Ovary (tissue), 9 donors: ENCODE data around the gene IGSF21. TPM values are rescaled to one million over a fixed set of nuclear protein-coding genes. Genes with fewer than 3 reads are reported as not detected.

Source experiments
- DNase-seq, 5 donors: peaks; one replicate each; pipeline ENCODE4 v3.0.0-alpha.2; 2019 to 2020
- H3K27ac ChIP-seq, 2 donors: fragments of 200-600 bp; one replicate each; pipeline versions ENCODE4 v1.5.1 to v1.8.0; 2019 to 2022
- H3K27me3 ChIP-seq: fragments of 200-600 bp; one replicate; pipeline ENCODE4 v1.8.0; 2022
- H3K36me3 ChIP-seq: fragments of 200-600 bp; sonication (generic); one replicate; pipeline ENCODE4 v1.5.1; 2019
- H3K4me1 ChIP-seq: one replicate; pipeline ENCODE4 v1.8.1; 2013; ENCODE audit warnings: mild to moderate bottlenecking, moderate library complexity; ENCODE audit not compliant: insufficient read depth
- H3K4me3 ChIP-seq: fragments of 200-600 bp; sonication (generic); one replicate; pipeline ENCODE4 v1.5.1; 2017
- H3K9me3 ChIP-seq, 2 donors: fragments of 200-600 bp in 1 of 2; sonication (generic) in 1 of 2; one replicate each; pipeline versions ENCODE4 v1.5.1 to v1.8.1; 2013 to 2019; ENCODE audit warnings: mild to moderate bottlenecking in 1 of 2, moderate library complexity in 1 of 2
- EP300 ChIP-seq: sonication (generic); formaldehyde crosslinking; IDR thresholded peaks from one replicate; pipeline ENCODE4 v1.6.1; 2017; ENCODE audit warnings: antibody characterized with exemption
- POLR2A ChIP-seq: fragments of 450-650 bp; IDR thresholded peaks from one replicate; pipeline ENCODE4 v1.6.1; 2017; ENCODE audit warnings: antibody characterized with exemption, mild to moderate bottlenecking, moderate library complexity
- WGBS, 3 donors: extraction: QIAGEN DNeasy Blood & Tissue Kit in 1 of 3; methylation state at CpG; one replicate each; pipeline versions ENCODE4 v1.1.5 to v1.1.7; 2013 to 2017; 5-methylcytosine and 5-hydroxymethylcytosine counted together
- intact Hi-C, 4 donors: fragments of 100-400 bp; cut with DNase I; formaldehyde crosslinking; loops; one replicate each; pipeline versions ENCODE4 v1.11.0 to v1.15.1; 2022 to 2023
- polyA plus RNA-seq, 2 donors: library from polyadenylated mRNA; stranded (reverse); fragments of 200-250 nt in 1 of 2; fragments of 350-450 nt in 1 of 2; fragmentation: Illumina TruSeq in 1 of 2; extraction: RNeasy Lipid Tissue Mini Kit (QIAGEN cat#74804) in 1 of 2; gene quantifications; one replicate each; pipeline ENCODE4 v1.2.3, GENCODE V29; 2013 to 2014
- total RNA-seq, 7 donors: library from RNA; depleted of rRNA in 2 of 7; stranded (reverse); fragments of >200 nt in 2 of 7; fragmentation: NEBNext Ultra II Directional in 3 of 7; extraction: Animal tissue kit (Norgen Biotek cat#: 25700) in 3 of 7; gene quantifications; one replicate each; pipeline versions ENCODE4 v1.1.0 to v1.2.4, GENCODE V29; 2016 to 2023
- TF ChIP-seq, protein P1 (sequence below), 3 donors: fragments of 450-650 bp in 2 of 3; fragments of 200-600 bp in 1 of 3; IDR thresholded peaks; one replicate each; pipeline versions ENCODE4 v1.5.1 to v1.8.0; 2016 to 2022; ENCODE audit warnings: antibody characterized with exemption in 3 of 3, mild to moderate bottlenecking in 1 of 3
- donor health status: DM: no; HTN: no; CAD: no; lungs with moderate emphysema.
- donor health status: DM: no; HTN: no; CAD: no.
- donor health status: Bipolar disorder and iron deficiency.
- donor health status: DM: yes; HTN: yes; CAD: no.
- donor health status: DM: no; HTN: no; CAD: no.
- donor health status: DM: yes; HTN: yes; CAD: no.

IGSF21 gene
- total and polyA plus RNA-seq, 9 donors = 0.24 to 4.5 (median 1.3) TPM

DNA sequence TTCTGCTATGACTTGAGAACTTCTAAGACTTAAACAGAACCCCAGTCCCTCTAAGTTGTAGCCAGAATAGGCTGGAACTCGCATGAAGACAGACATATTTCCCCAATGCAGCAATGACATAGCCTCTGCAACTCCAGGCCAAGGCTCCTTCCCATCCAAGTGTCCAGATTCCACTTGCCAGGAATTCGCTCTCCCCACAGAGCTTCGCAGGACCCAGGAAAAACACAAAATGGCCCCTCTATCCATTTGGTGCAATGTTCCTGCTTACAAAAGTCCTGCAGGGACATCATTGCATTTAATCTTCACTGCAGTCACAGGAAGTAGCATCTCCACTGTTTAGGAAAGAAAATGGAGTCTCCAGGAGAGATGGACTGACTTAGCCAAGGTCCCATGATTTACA, 225.6 kb downstream of the IGSF21 start:
- intact Hi-C loops = no loop called here
- no peaks in the 10 kb centered on the region for H3K27me3 ChIP-seq
- no peak overlapping the region for H3K27ac ChIP-seq
- H3K4me1 ChIP-seq = no peaks in the 10 kb centered on the region
- WGBS, 3 donors = 66 to 75% (median 73%) methylated on average over 3 of the region's 3 CpGs
- no peak for DNase-seq
- TF ChIP-seq, protein P1, sequence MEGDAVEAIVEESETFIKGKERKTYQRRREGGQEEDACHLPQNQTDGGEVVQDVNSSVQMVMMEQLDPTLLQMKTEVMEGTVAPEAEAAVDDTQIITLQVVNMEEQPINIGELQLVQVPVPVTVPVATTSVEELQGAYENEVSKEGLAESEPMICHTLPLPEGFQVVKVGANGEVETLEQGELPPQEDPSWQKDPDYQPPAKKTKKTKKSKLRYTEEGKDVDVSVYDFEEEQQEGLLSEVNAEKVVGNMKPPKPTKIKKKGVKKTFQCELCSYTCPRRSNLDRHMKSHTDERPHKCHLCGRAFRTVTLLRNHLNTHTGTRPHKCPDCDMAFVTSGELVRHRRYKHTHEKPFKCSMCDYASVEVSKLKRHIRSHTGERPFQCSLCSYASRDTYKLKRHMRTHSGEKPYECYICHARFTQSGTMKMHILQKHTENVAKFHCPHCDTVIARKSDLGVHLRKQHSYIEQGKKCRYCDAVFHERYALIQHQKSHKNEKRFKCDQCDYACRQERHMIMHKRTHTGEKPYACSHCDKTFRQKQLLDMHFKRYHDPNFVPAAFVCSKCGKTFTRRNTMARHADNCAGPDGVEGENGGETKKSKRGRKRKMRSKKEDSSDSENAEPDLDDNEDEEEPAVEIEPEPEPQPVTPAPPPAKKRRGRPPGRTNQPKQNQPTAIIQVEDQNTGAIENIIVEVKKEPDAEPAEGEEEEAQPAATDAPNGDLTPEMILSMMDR (IDR thresholded peaks at IDR 0.05) = no peak
- TF ChIP-seq POLR2A (no peak), EP300 (no peak)
- no peak overlapping the region for H3K4me3 ChIP-seq
- H3K9me3 ChIP-seq = no peaks in the 10 kb centered on the region
- no peaks in the 10 kb centered on the region for H3K36me3 ChIP-seq

DNA sequence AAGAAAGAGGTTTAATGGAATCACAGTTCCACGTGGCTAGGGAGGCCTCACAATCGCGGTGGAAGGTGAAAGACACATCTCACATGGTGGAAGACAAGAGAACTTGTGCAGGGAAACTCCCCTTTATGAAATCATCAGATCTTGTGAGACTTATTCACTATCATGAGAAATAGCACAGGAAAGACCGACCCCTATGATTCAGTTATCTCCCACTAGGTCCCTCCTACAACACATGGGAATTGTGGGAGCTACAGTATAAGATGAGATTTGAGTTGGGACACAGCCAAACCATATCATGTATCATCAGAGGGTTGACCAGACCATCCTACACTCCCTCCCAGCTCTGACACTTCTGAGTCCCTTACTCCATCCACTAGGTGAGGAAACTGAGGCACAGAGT, 229.2 kb downstream of the IGSF21 start:
- DNase-seq = no peak
- H3K27me3 ChIP-seq = no peaks in the 10 kb centered on the region
- no peaks in the 10 kb centered on the region for H3K4me1 ChIP-seq
- intact Hi-C loops = no loop called here
- no peak overlapping the region for H3K27ac ChIP-seq
- no peaks in the 10 kb centered on the region for H3K9me3 ChIP-seq
- H3K4me3 ChIP-seq = no peak overlapping the region
- H3K36me3 ChIP-seq = no peaks in the 10 kb centered on the region
- 42 to 71% (median 45%) methylated on average over 4 of the region's 4 CpGs for whole genome bisulfite sequencing, 3 donors
- no peak for TF ChIP-seq EP300
- TF ChIP-seq POLR2A = no peak
- TF ChIP-seq, protein P1 (IDR thresholded peaks at IDR 0.05) = no peak

DNA sequence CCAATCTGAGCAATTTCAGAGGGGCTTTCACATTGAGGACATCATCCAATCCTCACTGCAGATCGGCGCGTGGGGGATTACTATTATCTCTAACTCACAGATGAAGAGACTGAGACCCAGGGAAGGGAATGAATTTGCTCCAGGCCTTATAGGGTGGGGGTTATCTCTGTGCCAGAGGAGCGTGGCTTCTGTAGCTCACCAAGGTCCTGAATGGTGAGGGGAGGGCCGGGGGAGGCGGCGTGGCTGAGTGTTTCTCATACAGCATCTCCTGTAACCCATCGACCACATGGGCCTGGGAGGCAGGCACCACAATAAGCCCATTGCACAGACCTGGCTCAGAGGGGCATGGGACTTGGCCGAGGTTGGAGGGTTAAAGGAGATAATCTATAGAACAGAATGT, 230.2 kb downstream of the IGSF21 start:
- H3K27ac ChIP-seq = no peak overlapping the region
- no peak for TF ChIP-seq EP300
- no peaks in the 10 kb centered on the region for H3K27me3 ChIP-seq
- intact Hi-C loops = no loop called here
- 45 to 61% (median 54%) methylated on average over 9 of the region's 9 CpGs for WGBS, 3 donors
- no peaks in the 10 kb centered on the region for H3K36me3 ChIP-seq
- no peaks in the 10 kb centered on the region for H3K4me1 ChIP-seq
- no peak for DNase-seq
- no peaks in the 10 kb centered on the region for H3K9me3 ChIP-seq
- no peak overlapping the region for H3K4me3 ChIP-seq

DNA sequence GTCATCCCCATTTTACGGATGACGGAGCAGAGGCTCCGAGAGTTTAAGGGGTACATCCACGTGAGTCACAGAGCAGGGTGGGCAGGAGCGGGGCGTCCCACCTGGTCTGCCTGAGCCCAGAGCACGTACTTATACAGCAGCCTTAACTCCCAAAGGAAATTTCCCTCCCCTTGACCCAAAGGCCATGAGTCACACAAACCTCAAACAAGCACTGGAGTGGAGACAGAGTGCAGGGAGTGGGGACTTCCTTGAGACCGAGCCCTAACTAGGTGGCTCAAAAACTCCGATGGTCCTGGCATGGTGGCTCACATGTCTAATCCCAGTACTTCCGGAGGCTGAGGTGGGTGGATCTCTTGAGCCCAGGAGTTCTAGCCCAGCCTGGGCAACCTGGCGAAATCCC, 231.6 kb downstream of the IGSF21 start:
- intact Hi-C loops = no loop called here
- Histone ChIP-seq H3K36me3 (no peaks in the 10 kb centered on the region), H3K27me3 (no peaks in the 10 kb centered on the region), H3K9me3 (no peaks in the 10 kb centered on the region), H3K4me3 (no peak overlapping the region), H3K27ac (no peak overlapping the region), H3K4me1 (no peaks in the 10 kb centered on the region)
- 72 to 81% (median 81%) methylated on average over 11 of the region's 11 CpGs for WGBS, 3 donors
- no peak for TF ChIP-seq EP300
- TF ChIP-seq, protein P1 (IDR thresholded peaks at IDR 0.05) = no peak
- no peak for TF ChIP-seq POLR2A
- no peak for DNase-seq

DNA sequence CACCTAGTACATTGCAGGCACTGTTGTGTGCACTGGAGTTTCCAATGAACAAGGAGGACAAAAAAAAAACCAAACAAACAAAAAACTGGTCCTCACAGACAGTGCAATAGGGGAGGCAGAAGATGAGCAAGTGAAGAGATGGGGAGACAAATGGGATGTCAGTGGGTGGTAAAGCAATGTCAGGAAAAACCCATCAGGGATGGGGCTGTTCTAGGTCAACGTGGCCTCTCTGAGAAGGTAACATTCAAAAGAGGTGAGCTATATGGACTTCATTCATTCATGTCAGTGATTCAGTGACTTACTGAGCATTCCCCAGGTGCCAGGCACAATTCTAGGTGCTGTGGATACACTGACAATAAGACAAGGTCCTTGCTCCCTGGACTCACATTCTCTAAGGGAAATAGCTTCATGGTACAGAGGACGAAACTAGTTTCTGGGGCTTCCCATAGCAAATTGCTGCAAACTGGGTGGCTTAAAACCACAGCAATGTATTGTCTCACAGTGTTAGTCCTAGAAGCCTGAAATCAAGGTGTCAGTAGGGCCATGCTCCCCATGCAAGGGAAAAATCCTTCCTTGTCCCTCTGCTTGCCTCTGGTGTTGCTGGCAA, 232.7 kb downstream of the IGSF21 start:
- H3K27me3 ChIP-seq = no peaks in the 10 kb centered on the region
- no peaks in the 10 kb centered on the region for H3K4me1 ChIP-seq
- no peaks in the 10 kb centered on the region for H3K36me3 ChIP-seq
- TF ChIP-seq, protein P1 (IDR thresholded peaks at IDR 0.05) = no peak
- TF ChIP-seq EP300 = no peak
- TF ChIP-seq POLR2A = no peak
- 47 to 65% (median 54%) methylated on average over 2 of the region's 2 CpGs for WGBS, 3 donors
- H3K27ac ChIP-seq = no peak overlapping the region
- H3K4me3 ChIP-seq = no peak overlapping the region
- intact Hi-C loops = no loop called here
- DNase-seq = no peak
- no peaks in the 10 kb centered on the region for H3K9me3 ChIP-seq
